Left ventricle myocardium superior (tissue), 1 donor: Measurements from ENCODE around the gene PPP4R3A. TPM values are rescaled to one million over a fixed set of nuclear protein-coding genes. Genes with fewer than 3 reads are reported as not detected.
A peak's percentile ranks its signal among the peaks of the same experiment; 100 is the strongest.
"Not testable (repeated sequence)": the region's sequence is repeated elsewhere in the genome, so short reads cannot be mapped to it uniquely, and the experiment has no call there.

ENCODE experiments used
- ATAC-seq: fragments of 200-7000 bp; cut with Tn5 transposase; one replicate; pipeline ENCODE4 v1.9.1; 2020; ENCODE audit warnings: mild to moderate bottlenecking, moderate library complexity
- DNase-seq: peaks from one replicate; pipeline ENCODE4 v3.0.0-alpha.2; 2020
- intact Hi-C: fragments of 100-400 bp; cut with micrococcal nuclease; formaldehyde crosslinking; loops from one replicate; pipeline ENCODE4 v1.11.0; 2022
- total RNA-seq: library from RNA; stranded (reverse); fragmentation: NEBNext Ultra II Directional; extraction: Animal tissue kit (Norgen Biotek cat#: 25700); gene quantifications from one replicate; pipeline ENCODE4 v1.2.1, GENCODE V29; 2021
- donor health status: DM: no; HTN: yes; CAD: no; lungs with severe emphysema.

Gene PPP4R3A
- total RNA-seq, 1 donor from 2014 or later, result 53.2 TPM

- peak; percentile 34 for ATAC-seq
- intact Hi-C loops, result no loop called here
- peak; percentile 56 for DNase-seq
Observed at GRCh38 chr14:91509083-91509877, 830 bp downstream of the PPP4R3A start.

GRCh38 chr14:91508105-91508504 lies 2.0 kb downstream of the PPP4R3A start:
- DNase-seq, result no peak
- intact Hi-C loops, result no loop called here
- ATAC-seq, result no peak

GRCh38 chr14:91506226-91506625 lies 3.9 kb downstream of the PPP4R3A start:
- intact Hi-C loops, result no loop called here
- no peak for DNase-seq
- ATAC-seq, result no peak

- ATAC-seq (no peak), DNase-seq (no peak)
- intact Hi-C loops, result no loop called here
Observed at GRCh38 chr14:91503000-91503504, 7.1 kb downstream of the PPP4R3A start.

GRCh38 chr14:91501951-91502930 lies 7.9 kb downstream of the PPP4R3A start:
- ATAC-seq (no peak), DNase-seq (no peak)
- intact Hi-C loops, result no loop called here

GRCh38 chr14:91501348-91501747 lies 8.8 kb downstream of the PPP4R3A start:
- DNase-seq (no peak), ATAC-seq (no peak)
- intact Hi-C loops, result no loop called here

GRCh38 chr14:91496790-91497189 lies 13.3 kb downstream of the PPP4R3A start:
- ATAC-seq (no peak), DNase-seq (no peak)
- intact Hi-C loops, result no loop called here

- DNase-seq, intact Hi-C loops, ATAC-seq: not testable (repeated sequence)
Observed at GRCh38 chr14:91494392-91495065, 15.6 kb downstream of the PPP4R3A start.

GRCh38 chr14:91493169-91493568 lies 16.9 kb downstream of the PPP4R3A start:
- ATAC-seq, result no peak
- DNase-seq, result no peak
- intact Hi-C loops, result no loop called here

- intact Hi-C loops, result no loop called here
Observed at GRCh38 chr14:91484744-91485143, 25.4 kb downstream of the PPP4R3A start.

GRCh38 chr14:91484186-91484585 lies 25.9 kb downstream of the PPP4R3A start:
- intact Hi-C loops, result no loop called here
- DNase-seq (no peak), ATAC-seq (no peak)

More at GRCh38 chr14:91484744-91485143, 25.4 kb downstream of the PPP4R3A start:
- DNase-seq, result no peak
- ATAC-seq, result no peak

- ATAC-seq, result peak; percentile 52
- DNase-seq, result no peak
Observed at GRCh38 chr14:91482263-91483013, 27.7 kb downstream of the PPP4R3A start.

GRCh38 chr14:91477388-91477787 lies 32.7 kb downstream of the PPP4R3A start:
- no peak for ATAC-seq
- no peak for DNase-seq
- intact Hi-C loops, result no loop called here

More at GRCh38 chr14:91482263-91483013, 27.7 kb downstream of the PPP4R3A start:
- intact Hi-C loops, result no loop called here

GRCh38 chr14:91473046-91473445 lies 37.1 kb downstream of the PPP4R3A start:
- no peak for DNase-seq
- no peak for ATAC-seq
- intact Hi-C loops, result no loop called here

- intact Hi-C loops, result no loop called here
- no peak for ATAC-seq
- no peak for DNase-seq
Observed at GRCh38 chr14:91470216-91470615, 39.9 kb downstream of the PPP4R3A start.

GRCh38 chr14:91466192-91466591 lies 43.9 kb downstream of the PPP4R3A start:
- ATAC-seq (no peak), DNase-seq (no peak)
- intact Hi-C loops, result no loop called here

- no peak for ATAC-seq
- intact Hi-C loops, result no loop called here
- no peak for DNase-seq
Observed at GRCh38 chr14:91464615-91465205, 45.4 kb downstream of the PPP4R3A start.

GRCh38 chr14:91458612-91459011 lies 51.5 kb downstream of the PPP4R3A start:
- ATAC-seq, result no peak
- intact Hi-C loops, result no loop called here
- DNase-seq, result no peak
